ENCODE measurements around the gene TFAP2A. TPM values are rescaled to one million over a fixed set of nuclear protein-coding genes. Genes with fewer than 3 reads are reported as not detected.

TFAP2A gene
- polyA plus RNA-seq, 1 donor (not counting 4 experiments of a cell fraction or from before 2014, with no cell fraction given) = 30.2 TPM

GRCh38 chr6:10422737-10423034 lies 7.8 kb upstream of the TFAP2A start:
- Histone ChIP-seq H3K9me3 (ENCODE audit: control insufficient read depth, low read depth, low read length) (no peaks in the 10 kb centered on the region), H3K4me1 (ENCODE audit: control insufficient read depth, extremely low read depth, insufficient read depth, low read length) (peaks cover 34% of the 10 kb centered on the region), H3K9ac (ENCODE audit: control insufficient read depth, extremely low read depth, insufficient read depth, low read length) (no peak overlapping the region), H3K27me3 (ENCODE audit: control insufficient read depth, extremely low read depth, insufficient read depth, low read length) (no peaks in the 10 kb centered on the region), H3K79me2 (ENCODE audit: control insufficient read depth, insufficient read depth, low read length) (peaks cover 15% of the 10 kb centered on the region), H3K27ac (ENCODE audit: control insufficient read depth, insufficient read depth, low read length) (no peak overlapping the region), H3K4me3 (ENCODE audit: control insufficient read depth in 2 of 3, extremely low read depth in 1 of 3, insufficient read depth in 2 of 3, low read depth in 1 of 3, low read length in 3 of 3) (no peak overlapping the region), H4K20me1 (ENCODE audit: control insufficient read depth, extremely low read depth, insufficient read depth, low read length) (no peaks in the 10 kb centered on the region), H3K9me1 (ENCODE audit: control insufficient read depth, extremely low read depth, insufficient read depth, low read length) (no peaks in the 10 kb centered on the region), H3K36me3 (ENCODE audit: control insufficient read depth in 2 of 2, extremely low read depth in 1 of 2, insufficient read depth in 2 of 2, low read length in 2 of 2) (peaks cover 0 to 8% of the 10 kb centered on the region in 2 experiments), H2AFZ (ENCODE audit: control insufficient read depth, low read length) (no peak overlapping the region), H3K4me2 (ENCODE audit: control insufficient read depth, extremely low read depth, insufficient read depth, low read depth, low read length) (no peak overlapping the region)
- FAIRE-seq (no peak), DNase-seq (ENCODE audit: low read depth, low spot score) (no peak)
- TF ChIP-seq CTCF (optimal IDR thresholded peaks at IDR 0.05 in 1 of 3, IDR thresholded peaks at IDR 0.05 in 1 of 3, conservative IDR thresholded peaks at IDR 0.05 in 1 of 3; ENCODE audit: extremely low read depth in 1 of 3, insufficient read depth in 2 of 3, low read length in 3 of 3) = no peak
- dilution Hi-C loops (cut with MboI; ENCODE audit: extremely low pct_ligation_motif_present, low sequenced_read_pairs) = no loop called here

- H3K4me3 ChIP-seq (ENCODE audit: control insufficient read depth in 2 of 3, extremely low read depth in 1 of 3, insufficient read depth in 2 of 3, low read depth in 1 of 3, low read length in 3 of 3) = no peak overlapping the region
- dilution Hi-C loops (cut with MboI; ENCODE audit: extremely low pct_ligation_motif_present, low sequenced_read_pairs) = no loop called here
- no peak for FAIRE-seq
- H4K20me1 ChIP-seq (ENCODE audit: control insufficient read depth, extremely low read depth, insufficient read depth, low read length) = no peaks in the 10 kb centered on the region
- no peak overlapping the region for H3K4me2 ChIP-seq (ENCODE audit: control insufficient read depth, extremely low read depth, insufficient read depth, low read depth, low read length)
- DNase-seq (ENCODE audit: low read depth, low spot score) = no peak
- no peaks in the 10 kb centered on the region for H3K9me3 ChIP-seq (ENCODE audit: control insufficient read depth, low read depth, low read length)
- H3K4me1 ChIP-seq (ENCODE audit: control insufficient read depth, extremely low read depth, insufficient read depth, low read length) = peaks cover 28% of the 10 kb centered on the region
- no peaks in the 10 kb centered on the region for H3K9me1 ChIP-seq (ENCODE audit: control insufficient read depth, extremely low read depth, insufficient read depth, low read length)
- no peak overlapping the region for H2AFZ ChIP-seq (ENCODE audit: control insufficient read depth, low read length)
- TF ChIP-seq CTCF (optimal IDR thresholded peaks at IDR 0.05 in 1 of 3, IDR thresholded peaks at IDR 0.05 in 1 of 3, conservative IDR thresholded peaks at IDR 0.05 in 1 of 3; ENCODE audit: extremely low read depth in 1 of 3, insufficient read depth in 2 of 3, low read length in 3 of 3) = no peak
- no peak for TF ChIP-seq EZH2 (IDR thresholded peaks at IDR 0.05; ENCODE audit: low read length)
- H3K79me2 ChIP-seq (ENCODE audit: control insufficient read depth, insufficient read depth, low read length) = peaks cover 20% of the 10 kb centered on the region
- peaks cover 0 to 8% of the 10 kb centered on the region in 2 experiments for H3K36me3 ChIP-seq (ENCODE audit: control insufficient read depth in 2 of 2, extremely low read depth in 1 of 2, insufficient read depth in 2 of 2, low read length in 2 of 2)
- no peaks in the 10 kb centered on the region for H3K27me3 ChIP-seq (ENCODE audit: control insufficient read depth, extremely low read depth, insufficient read depth, low read length)
- no peak overlapping the region for H3K27ac ChIP-seq (ENCODE audit: control insufficient read depth, insufficient read depth, low read length)
- no peak overlapping the region for H3K9ac ChIP-seq (ENCODE audit: control insufficient read depth, extremely low read depth, insufficient read depth, low read length)
Observed at GRCh38 chr6:10421921-10422736, 7.3 kb upstream of the TFAP2A start.
